Measurements from ENCODE around the gene PRDM4.
"Not testable (repeated sequence)": the region's sequence is repeated elsewhere in the genome, so short reads cannot be mapped to it uniquely, and the experiment has no call there.

Gene PRDM4

DNA sequence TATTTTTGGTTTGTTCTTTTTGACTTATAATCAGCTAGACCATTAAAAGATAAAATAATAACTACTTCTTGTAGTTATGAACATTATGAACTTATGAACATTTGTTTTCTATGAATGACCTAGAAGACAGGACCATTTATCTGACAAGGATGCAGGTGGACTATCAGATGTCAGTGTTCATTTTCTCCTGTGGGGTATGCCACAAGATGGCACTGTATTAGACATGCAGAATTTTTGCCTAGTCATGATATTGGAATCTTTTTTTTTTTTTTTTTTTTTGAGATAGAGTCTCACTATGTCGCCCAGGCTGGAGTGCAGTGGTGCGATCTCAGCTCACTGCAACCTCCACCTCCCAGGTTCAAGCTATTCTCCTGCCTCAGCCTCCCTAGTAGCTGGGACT lies 65.2 kb downstream of the PRDM4 start:
- DNase-seq (ENCODE audit: low read depth), result not testable (repeated sequence)

DNA sequence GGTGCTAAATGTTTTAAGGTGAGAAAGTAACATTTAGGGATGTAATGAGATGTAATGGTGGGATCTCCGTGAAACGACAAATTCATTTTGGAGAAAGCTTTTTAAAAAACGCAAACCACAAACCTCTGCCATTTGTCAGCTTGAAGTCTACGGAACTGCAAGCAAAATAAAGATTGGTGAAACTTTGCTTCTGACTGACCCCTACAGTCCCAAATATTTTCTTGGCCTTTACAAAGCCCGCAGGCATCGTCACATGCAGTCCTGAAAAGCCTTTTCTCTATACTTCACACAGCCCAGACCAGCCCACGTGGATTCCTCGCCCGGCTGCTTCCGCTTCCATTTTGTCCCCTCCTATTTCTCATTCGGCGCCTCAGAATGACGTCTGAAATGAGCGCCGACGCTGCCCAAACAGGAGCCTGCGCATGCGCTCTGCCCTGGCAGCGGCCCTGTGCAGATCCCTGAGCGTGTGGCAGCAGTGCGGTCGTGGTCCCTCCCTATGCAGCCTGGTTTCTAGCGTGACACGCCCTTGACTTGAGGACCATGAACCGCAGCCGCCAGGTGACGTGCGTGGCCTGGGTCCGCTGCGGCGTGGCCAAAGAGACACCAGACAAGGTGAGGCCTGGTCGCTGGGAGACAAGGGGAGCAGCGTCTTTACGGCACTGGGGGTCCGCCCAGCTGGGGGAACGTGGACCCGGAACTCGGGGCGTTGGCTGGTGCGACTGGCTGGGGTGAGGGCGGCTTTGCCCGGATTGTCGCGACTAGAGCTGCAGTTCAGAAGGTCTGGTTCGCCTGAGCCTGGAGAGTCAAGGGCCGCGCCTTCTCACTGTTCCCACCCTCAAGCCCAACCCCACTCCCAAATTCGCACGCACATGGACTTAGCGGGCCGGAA lies 75.3 kb downstream of the PRDM4 start, which contains the start of gene PWP1:
TSS of gene PWP1 (plus strand) at position 440 of the 889 bp plus-strand sequence. CDS start at position 541, 101 bp downstream.
- peak; percentile 85 for DNase-seq (ENCODE audit: low read depth)

DNA sequence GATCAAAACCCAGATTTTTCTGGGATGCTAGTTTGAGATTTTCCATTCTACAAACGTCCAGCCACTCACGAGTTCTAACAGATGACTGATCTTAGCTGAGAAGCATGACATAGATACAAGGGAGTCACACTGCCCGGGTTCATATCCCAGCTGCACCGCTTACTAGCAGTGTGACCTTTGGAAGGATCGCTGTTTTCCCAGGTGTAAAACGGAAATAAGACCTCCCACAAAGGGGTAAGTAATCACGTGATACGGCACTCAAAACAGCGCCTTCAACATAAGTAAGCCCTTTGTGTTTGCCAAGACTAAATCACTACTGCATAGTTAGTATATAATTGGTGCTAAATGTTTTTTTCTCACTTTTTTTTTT lies 76.0 kb downstream of the PRDM4 start:
- no peak for DNase-seq (ENCODE audit: low read depth)

DNA sequence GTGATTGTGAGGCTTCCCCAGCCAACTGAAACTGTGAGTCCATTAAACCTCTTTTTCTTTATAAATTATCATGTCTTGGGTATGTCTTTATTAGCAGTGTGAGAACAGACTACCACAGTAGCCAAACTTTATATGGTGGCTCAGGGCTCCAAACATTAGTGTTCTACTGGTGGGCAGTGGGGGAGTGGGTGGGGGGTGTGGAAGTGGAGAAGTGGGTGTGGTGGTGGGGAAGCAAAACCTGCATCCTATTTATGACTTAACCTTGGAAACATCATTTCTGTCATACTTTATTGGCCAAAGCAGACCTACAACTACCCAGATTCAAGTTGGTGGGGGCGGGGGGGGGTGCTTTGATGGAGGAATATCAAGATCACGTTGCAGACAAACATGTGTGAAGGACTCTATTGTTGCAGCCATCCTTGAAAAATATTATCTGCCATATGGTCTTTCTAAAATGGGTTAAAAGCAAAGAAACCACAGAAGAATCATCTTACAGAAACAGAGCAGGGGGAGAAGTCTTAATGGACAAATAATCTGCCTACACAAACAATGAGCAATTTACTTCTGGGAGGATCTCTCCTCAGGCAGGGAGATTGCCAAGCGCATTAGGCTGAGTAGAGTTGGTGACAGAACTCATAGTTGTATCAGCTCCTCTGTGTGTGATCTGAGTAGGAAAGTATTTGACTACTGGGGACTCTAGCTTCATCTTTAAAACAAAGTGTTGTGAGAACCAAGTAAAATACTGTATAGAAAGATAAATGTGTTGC lies 76.7 kb downstream of the PRDM4 start:
- DNase-seq (ENCODE audit: low read depth), result no peak

Measured in HS-5 (cell line).